ENCODE results near the gene VN1R5.

The VN1R5 gene

DNA sequence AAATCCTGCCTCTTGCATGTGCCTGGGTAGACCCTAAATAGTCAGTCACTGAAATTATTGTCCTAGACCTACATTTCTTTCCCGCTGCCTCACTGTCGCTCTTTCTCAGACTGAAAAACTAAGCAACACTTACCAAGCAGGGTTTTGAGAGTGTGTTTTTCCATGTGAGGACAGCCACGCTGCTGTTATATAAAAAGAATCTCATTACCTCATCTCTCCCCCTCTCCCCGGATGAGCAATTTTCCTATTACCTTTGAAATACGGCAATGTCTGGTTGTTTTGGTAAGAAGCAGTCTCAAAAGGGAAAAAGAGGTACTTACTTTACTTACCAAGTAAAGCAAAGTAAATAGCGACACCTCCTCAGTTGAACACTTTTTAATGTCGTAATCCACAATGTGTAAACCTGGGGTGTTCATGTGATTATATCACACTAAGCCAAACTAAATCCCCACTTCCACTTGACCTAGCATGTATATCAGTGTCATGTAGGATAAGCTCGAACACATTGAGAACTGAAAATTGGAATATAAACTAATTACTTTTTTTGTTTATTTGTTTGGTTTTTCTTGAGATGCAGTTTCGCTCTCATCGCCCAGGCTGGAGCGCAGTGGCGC, 12.2 kb upstream of the VN1R5 start:
- Histone ChIP-seq H3K9me2 (replicated peaks; ENCODE audit: control insufficient read depth, low read length) (no peaks in the 10 kb centered on the region), H3K4me3 (ENCODE audit: low read length) (no peak overlapping the region), H3K27ac (ENCODE audit: low read depth, low read length) (no peak overlapping the region), H3K4me2 (ENCODE audit: low read length) (no peak overlapping the region), H3K4me1 (ENCODE audit: control insufficient read depth, low read length) (no peaks in the 10 kb centered on the region), H4K20me1 (ENCODE audit: control insufficient read depth, insufficient read depth, low read depth, low read length) (no peaks in the 10 kb centered on the region), H3K9me3 (ENCODE audit: control insufficient read depth, insufficient read depth, low read length) (no peaks in the 10 kb centered on the region; the same call in 1 of the 2 replicates), H3F3A (ENCODE audit: control insufficient read depth, insufficient read depth) (no peaks in the 10 kb centered on the region), H3K36me3 (ENCODE audit: control insufficient read depth, low read length) (no peaks in the 10 kb centered on the region), H3K79me2 (ENCODE audit: control insufficient read depth, low read length) (no peaks in the 10 kb centered on the region), H3K27me3 (ENCODE audit: control insufficient read depth, low read length) (no peaks in the 10 kb centered on the region)
- TF ChIP-seq, protein P1, sequence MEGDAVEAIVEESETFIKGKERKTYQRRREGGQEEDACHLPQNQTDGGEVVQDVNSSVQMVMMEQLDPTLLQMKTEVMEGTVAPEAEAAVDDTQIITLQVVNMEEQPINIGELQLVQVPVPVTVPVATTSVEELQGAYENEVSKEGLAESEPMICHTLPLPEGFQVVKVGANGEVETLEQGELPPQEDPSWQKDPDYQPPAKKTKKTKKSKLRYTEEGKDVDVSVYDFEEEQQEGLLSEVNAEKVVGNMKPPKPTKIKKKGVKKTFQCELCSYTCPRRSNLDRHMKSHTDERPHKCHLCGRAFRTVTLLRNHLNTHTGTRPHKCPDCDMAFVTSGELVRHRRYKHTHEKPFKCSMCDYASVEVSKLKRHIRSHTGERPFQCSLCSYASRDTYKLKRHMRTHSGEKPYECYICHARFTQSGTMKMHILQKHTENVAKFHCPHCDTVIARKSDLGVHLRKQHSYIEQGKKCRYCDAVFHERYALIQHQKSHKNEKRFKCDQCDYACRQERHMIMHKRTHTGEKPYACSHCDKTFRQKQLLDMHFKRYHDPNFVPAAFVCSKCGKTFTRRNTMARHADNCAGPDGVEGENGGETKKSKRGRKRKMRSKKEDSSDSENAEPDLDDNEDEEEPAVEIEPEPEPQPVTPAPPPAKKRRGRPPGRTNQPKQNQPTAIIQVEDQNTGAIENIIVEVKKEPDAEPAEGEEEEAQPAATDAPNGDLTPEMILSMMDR (IDR thresholded peaks at IDR 0.05; ENCODE audit: low read depth, low read length, poor library complexity, severe bottlenecking): no peak
- TF ChIP-seq EZH2phosphoT487 (IDR thresholded peaks at IDR 0.05; ENCODE audit: borderline replicate concordance, low read length): no peak

DNA sequence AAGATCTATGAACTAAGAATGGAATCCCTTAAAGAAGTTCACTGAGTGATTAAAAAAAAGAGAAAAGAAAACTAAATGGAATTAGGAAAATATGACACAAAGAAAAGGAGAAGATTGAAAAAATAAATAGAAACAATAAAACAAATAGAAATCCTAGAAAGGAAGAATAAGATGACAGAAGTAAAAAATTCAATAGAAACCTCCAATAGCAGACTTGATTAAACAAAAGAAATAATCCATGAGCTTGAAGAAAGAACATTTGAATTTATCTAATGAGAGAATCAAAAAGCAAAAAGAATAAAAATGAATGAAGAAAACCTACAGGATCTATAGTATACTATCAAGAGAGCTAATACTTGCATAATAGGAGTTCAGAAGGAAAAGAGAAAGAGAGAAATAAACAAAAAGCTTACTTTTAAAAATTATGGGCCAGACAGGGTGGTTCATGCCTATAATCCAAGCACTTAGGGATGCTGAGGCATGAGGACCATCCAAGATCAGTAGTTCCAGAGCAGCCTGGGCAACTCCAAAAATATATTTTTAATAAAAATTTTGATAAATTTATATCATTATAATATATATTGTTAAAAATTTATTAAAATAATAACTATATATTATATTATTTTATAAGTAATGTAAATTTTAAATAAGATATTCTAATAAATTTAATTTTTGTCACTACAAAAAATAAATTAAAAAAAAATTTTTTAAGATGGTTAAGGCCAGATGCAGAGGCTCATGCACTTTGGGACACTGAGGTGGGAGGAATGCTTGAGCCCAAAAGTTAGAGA, 9.4 kb upstream of the VN1R5 start:
- Histone ChIP-seq H3K4me3 (ENCODE audit: low read length) (no peak overlapping the region), H3K9me3 (ENCODE audit: control insufficient read depth, insufficient read depth, low read length) (no peaks in the 10 kb centered on the region), H3K4me1 (ENCODE audit: control insufficient read depth, low read length) (no peaks in the 10 kb centered on the region), H4K20me1 (ENCODE audit: control insufficient read depth, insufficient read depth, low read depth, low read length) (no peaks in the 10 kb centered on the region), H3K79me2 (ENCODE audit: control insufficient read depth, low read length) (no peaks in the 10 kb centered on the region), H3K36me3 (ENCODE audit: control insufficient read depth, low read length) (no peaks in the 10 kb centered on the region), H3K27ac (ENCODE audit: low read depth, low read length) (no peak overlapping the region), H3K27me3 (ENCODE audit: control insufficient read depth, low read length) (no peaks in the 10 kb centered on the region), H3F3A (ENCODE audit: control insufficient read depth, insufficient read depth) (no peaks in the 10 kb centered on the region), H3K4me2 (ENCODE audit: low read length) (no peak overlapping the region), H3K9me2 (replicated peaks; ENCODE audit: control insufficient read depth, low read length) (no peaks in the 10 kb centered on the region)
- TF ChIP-seq, protein P1 (IDR thresholded peaks at IDR 0.05; ENCODE audit: low read depth, low read length, poor library complexity, severe bottlenecking): no peak
- TF ChIP-seq EZH2phosphoT487 (IDR thresholded peaks at IDR 0.05; ENCODE audit: borderline replicate concordance, low read length): no peak

DNA sequence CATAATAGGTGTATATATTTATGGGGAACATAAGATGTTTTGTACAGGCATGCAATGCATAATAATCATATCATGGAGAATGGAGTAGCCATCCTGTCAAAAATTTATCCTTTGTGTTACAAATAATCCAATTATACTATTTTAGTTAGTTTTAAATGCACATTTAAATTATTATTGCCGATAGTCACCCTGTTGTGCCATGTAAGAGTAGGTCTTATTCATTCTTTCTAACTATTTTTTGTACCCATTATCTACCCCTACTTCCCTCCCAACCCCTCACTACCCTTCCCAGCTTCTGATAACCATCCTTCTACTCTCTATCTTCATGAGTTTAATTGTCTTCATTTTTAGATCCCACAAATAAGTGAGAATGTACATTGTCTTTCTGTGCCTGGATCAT, 8.3 kb upstream of the VN1R5 start:
- Histone ChIP-seq H3K27me3 (ENCODE audit: control insufficient read depth, low read length) (0 out of 2 replicates have a peak, but pooled peaks cover 3% of the 10 kb centered on the region), H3F3A (ENCODE audit: control insufficient read depth, insufficient read depth) (no peaks in the 10 kb centered on the region), H3K9me2 (replicated peaks; ENCODE audit: control insufficient read depth, low read length) (no peaks in the 10 kb centered on the region), H3K36me3 (ENCODE audit: control insufficient read depth, low read length) (no peaks in the 10 kb centered on the region), H3K4me1 (ENCODE audit: control insufficient read depth, low read length) (no peaks in the 10 kb centered on the region), H4K20me1 (ENCODE audit: control insufficient read depth, insufficient read depth, low read depth, low read length) (no peaks in the 10 kb centered on the region), H3K79me2 (ENCODE audit: control insufficient read depth, low read length) (no peaks in the 10 kb centered on the region), H3K4me3 (ENCODE audit: low read length) (no peak overlapping the region), H3K27ac (ENCODE audit: low read depth, low read length) (no peak overlapping the region), H3K4me2 (ENCODE audit: low read length) (no peak overlapping the region), H3K9me3 (ENCODE audit: control insufficient read depth, insufficient read depth, low read length) (no peaks in the 10 kb centered on the region)
- no peak for TF ChIP-seq EZH2phosphoT487 (IDR thresholded peaks at IDR 0.05; ENCODE audit: borderline replicate concordance, low read length)
- TF ChIP-seq, protein P1 (IDR thresholded peaks at IDR 0.05; ENCODE audit: low read depth, low read length, poor library complexity, severe bottlenecking): no peak
